Measurements from ENCODE around the gene BCKDK. TPM values are rescaled to one million over a fixed set of nuclear protein-coding genes. Genes with fewer than 3 reads are reported as not detected.
A peak's percentile ranks its signal among the peaks of the same experiment; 100 is the strongest.

The BCKDK gene
- total RNA-seq, 1 experiment from 2014 or later = 31.2 TPM

- no peak for DNase-seq
- Histone ChIP-seq H3K27ac (peak overlapping the region; percentile 76), H3K36me3 (peaks cover 11% of the 10 kb centered on the region), H3K27me3 (no peaks in the 10 kb centered on the region), H3K4me3 (peak overlapping the region; percentile 33), H3K4me1 (peaks cover 49% of the 10 kb centered on the region), H3K9me3 (replicated peaks) (no peaks in the 10 kb centered on the region)
Observed at GRCh38 chr16:31085411-31085810, 22.8 kb upstream of the BCKDK start.

- Histone ChIP-seq H3K27me3 (no peaks in the 10 kb centered on the region), H3K27ac (peak overlapping the region; percentile 76), H3K4me1 (peaks cover 49% of the 10 kb centered on the region), H3K9me3 (replicated peaks) (no peaks in the 10 kb centered on the region), H3K4me3 (peak overlapping the region; percentile 33), H3K36me3 (peaks cover 11% of the 10 kb centered on the region)
- peak; percentile 94 to 96 for DNase-seq
Observed at GRCh38 chr16:31085873-31086628, 22.1 kb upstream of the BCKDK start.

DNA sequence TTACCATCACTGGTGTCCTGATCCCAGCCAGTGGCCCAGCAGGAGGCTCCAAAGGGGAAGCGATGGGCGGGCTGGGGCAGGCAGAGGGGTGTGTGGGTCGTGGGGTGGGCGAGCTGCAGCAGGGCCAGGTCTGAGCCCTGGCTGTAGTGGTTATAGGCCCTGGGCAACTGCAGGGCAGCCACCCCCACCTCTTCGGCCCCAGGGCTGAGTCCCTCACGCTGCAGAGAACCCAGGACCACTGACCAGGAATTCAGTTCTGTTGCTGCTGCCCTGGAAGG, 21.6 kb upstream of the BCKDK start:
- Histone ChIP-seq H3K9me3 (replicated peaks) (no peaks in the 10 kb centered on the region), H3K36me3 (peaks cover 14% of the 10 kb centered on the region), H3K27ac (peak overlapping the region; percentile 76), H3K27me3 (no peaks in the 10 kb centered on the region), H3K4me1 (peaks cover 49% of the 10 kb centered on the region), H3K4me3 (peak overlapping the region; percentile 33; the same call in 1 of the 2 replicates)
- DNase-seq = no peak

GRCh38 chr16:31087481-31087880, 20.7 kb upstream of the BCKDK start:
- DNase-seq = no peak
- H3K27me3 ChIP-seq = no peaks in the 10 kb centered on the region
- no peak overlapping the region for H3K4me3 ChIP-seq
- no peaks in the 10 kb centered on the region for H3K9me3 ChIP-seq (replicated peaks)
- H3K27ac ChIP-seq = no peak overlapping the region
- H3K36me3 ChIP-seq = peaks cover 15% of the 10 kb centered on the region
- peaks cover 49% of the 10 kb centered on the region for H3K4me1 ChIP-seq

- Histone ChIP-seq H3K4me3 (no peak overlapping the region), H3K4me1 (peaks cover 49% of the 10 kb centered on the region), H3K27me3 (no peaks in the 10 kb centered on the region), H3K9me3 (replicated peaks) (no peaks in the 10 kb centered on the region), H3K36me3 (peaks cover 15% of the 10 kb centered on the region), H3K27ac (no peak overlapping the region; the same call in 1 of the 2 replicates)
- no peak for DNase-seq
Observed at GRCh38 chr16:31087971-31088370, 20.2 kb upstream of the BCKDK start.

- no peaks in the 10 kb centered on the region for H3K27me3 ChIP-seq
- H3K36me3 ChIP-seq = peaks cover 15% of the 10 kb centered on the region
- no peak within 1 kb of the TSS; the same call in 1 of the 2 replicates for H3K27ac ChIP-seq
- H3K4me1 ChIP-seq = peaks cover 49% of the 10 kb centered on the region
- H3K9me3 ChIP-seq (replicated peaks) = no peaks in the 10 kb centered on the region
- DNase-seq = peak in 1 of 2 experiments; percentile 42
- H3K4me3 ChIP-seq = no peak within 1 kb of the TSS
Observed at GRCh38 chr16:31088459-31089183, 19.6 kb upstream of the BCKDK start, which contains the start of gene PRSS53. TSS of gene PRSS53 (minus strand) at chr16:31088943. CDS start at chr16:31088809, 134 bp downstream.

DNA sequence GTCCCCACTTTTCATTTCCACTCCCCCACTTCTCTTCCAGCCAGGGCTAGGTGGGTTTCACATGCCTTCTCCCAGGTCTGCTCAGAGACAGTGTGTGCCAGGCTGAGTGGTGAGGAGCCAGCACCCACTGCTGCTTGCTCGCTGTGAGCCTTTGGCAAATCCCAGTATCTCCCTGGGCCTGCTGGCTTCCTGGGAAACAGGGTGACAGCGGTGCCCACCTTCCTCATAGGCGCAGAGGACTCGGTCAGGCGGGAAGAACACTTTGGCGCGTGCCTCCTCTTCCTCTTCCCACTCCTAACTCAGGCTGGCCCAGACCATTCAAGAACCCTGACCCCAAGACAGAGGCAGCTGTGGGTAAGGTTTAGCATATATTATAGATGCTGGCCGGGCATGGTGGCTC, 19.0 kb upstream of the BCKDK start:
- H3K9me3 ChIP-seq (replicated peaks) = no peaks in the 10 kb centered on the region
- no peaks in the 10 kb centered on the region for H3K27me3 ChIP-seq
- H3K4me3 ChIP-seq = no peak overlapping the region
- no peak overlapping the region for H3K27ac ChIP-seq
- H3K4me1 ChIP-seq = peaks cover 45% of the 10 kb centered on the region
- DNase-seq = no peak
- peaks cover 11% of the 10 kb centered on the region for H3K36me3 ChIP-seq

- no peak overlapping the region for H3K27ac ChIP-seq
- H3K27me3 ChIP-seq = no peaks in the 10 kb centered on the region
- peaks cover 11% of the 10 kb centered on the region for H3K36me3 ChIP-seq
- H3K4me3 ChIP-seq = no peak overlapping the region
- H3K9me3 ChIP-seq (replicated peaks) = no peaks in the 10 kb centered on the region
- peaks cover 31% of the 10 kb centered on the region for H3K4me1 ChIP-seq
- no peak for DNase-seq
Observed at GRCh38 chr16:31090540-31090939, 17.6 kb upstream of the BCKDK start.

DNA sequence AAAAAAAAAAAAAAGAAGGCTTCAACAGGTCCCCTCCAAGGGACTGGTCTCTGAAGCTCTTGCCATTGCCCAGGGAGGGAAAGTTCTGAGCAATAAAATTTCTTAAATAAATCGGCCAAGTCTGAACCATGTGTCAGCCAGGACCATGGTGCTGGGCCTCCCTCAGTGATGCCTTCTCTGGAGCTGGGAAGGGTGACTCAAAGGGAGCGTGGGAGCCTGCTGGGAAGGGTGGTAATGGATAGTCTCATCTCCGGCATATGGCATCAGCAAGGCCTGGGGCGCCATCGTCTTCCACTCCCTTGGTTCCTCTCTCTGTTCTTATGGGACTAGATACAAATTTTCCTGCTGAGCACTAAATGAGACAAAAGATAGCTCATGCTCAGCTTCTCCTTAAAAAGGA, 15.9 kb upstream of the BCKDK start:
- no peak for DNase-seq
- H3K9me3 ChIP-seq (replicated peaks) = no peaks in the 10 kb centered on the region
- H3K27me3 ChIP-seq = no peaks in the 10 kb centered on the region
- H3K27ac ChIP-seq = no peak overlapping the region
- peaks cover 11% of the 10 kb centered on the region for H3K36me3 ChIP-seq
- no peak overlapping the region for H3K4me3 ChIP-seq
- peaks cover 15% of the 10 kb centered on the region for H3K4me1 ChIP-seq

- Histone ChIP-seq H3K9me3 (replicated peaks) (no peaks in the 10 kb centered on the region), H3K27ac (peak overlapping the region; percentile 49), H3K4me3 (peak overlapping the region; percentile 78), H3K4me1 (peaks cover 7% of the 10 kb centered on the region), H3K36me3 (peaks cover 11% of the 10 kb centered on the region), H3K27me3 (no peaks in the 10 kb centered on the region)
- DNase-seq = peak; percentile 79 to 87
Observed at GRCh38 chr16:31093132-31093703, 15.0 kb upstream of the BCKDK start.

DNA sequence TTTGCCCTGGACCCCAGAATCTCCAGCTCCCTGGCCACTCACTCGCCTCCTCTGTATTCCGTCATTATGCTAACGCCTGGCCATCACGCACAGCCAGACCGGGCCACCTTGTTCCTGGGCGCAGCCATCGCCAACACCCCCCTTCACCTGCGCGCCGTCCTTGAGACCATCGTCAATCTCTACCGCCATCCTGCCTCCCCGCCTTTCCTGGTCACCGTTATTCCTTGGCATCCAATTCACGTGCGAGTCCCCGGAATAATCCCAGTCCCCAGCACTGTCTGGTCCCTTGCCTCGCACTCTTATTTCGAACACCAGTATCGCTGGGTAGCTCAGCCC, 14.1 kb upstream of the BCKDK start:
- H3K27ac ChIP-seq = peak overlapping the region; percentile 49
- DNase-seq = peak in 1 of 2 experiments; percentile 50
- H3K9me3 ChIP-seq (replicated peaks) = no peaks in the 10 kb centered on the region
- no peaks in the 10 kb centered on the region for H3K27me3 ChIP-seq
- H3K36me3 ChIP-seq = peaks cover 11% of the 10 kb centered on the region
- H3K4me1 ChIP-seq = no peaks in the 10 kb centered on the region; the same call in 1 of the 2 replicates
- peak overlapping the region; percentile 78 for H3K4me3 ChIP-seq

DNA sequence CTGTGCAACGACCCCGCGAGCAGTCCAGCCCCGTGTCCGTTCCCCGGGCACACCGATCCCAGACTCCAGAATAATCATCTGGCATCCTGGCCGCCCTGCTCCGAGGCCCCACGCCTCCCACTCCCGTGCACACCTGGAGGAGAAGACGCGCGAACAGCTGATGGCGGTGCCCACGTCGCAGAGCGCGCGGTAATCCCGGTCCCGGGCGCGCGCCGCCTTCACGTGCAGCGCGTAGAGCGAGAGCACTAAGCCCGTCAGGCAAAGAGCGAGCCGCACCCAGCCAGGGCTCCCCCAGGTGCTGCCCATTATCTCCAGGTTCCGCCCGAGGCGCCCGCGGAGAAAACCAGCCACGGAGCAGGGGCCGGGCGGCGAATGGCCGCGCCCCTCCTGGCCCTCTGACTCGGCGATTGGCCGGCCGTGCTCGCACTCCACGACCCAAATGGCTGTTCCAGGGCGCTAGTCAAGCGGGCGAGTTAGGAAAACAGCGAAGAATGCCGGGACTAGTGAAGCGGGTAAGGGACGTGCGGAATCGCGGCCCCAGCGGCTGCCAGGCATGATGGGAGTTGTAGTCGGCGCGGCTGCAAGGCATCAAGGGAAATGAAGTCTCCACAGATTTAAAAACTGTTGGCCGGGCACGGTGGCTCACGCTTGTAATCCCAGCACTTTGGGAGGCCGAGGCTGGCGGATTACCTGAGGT, 13.6 kb upstream of the BCKDK start, which contains the start of gene VKORC1:
Gene VKORC1 (minus strand): TSS at position 374 of the 697 bp plus-strand sequence. CDS start 68 bp downstream, at position 306.
- H3K4me3 ChIP-seq = peak within 1 kb of the TSS; percentile 78
- H3K36me3 ChIP-seq = peaks cover 11% of the 10 kb centered on the region
- DNase-seq = peak; percentile 96 to 98
- peak within 1 kb of the TSS; percentile 49 for H3K27ac ChIP-seq
- no peaks in the 10 kb centered on the region for H3K27me3 ChIP-seq
- H3K4me1 ChIP-seq = no peaks in the 10 kb centered on the region
- H3K9me3 ChIP-seq (replicated peaks) = no peaks in the 10 kb centered on the region

- H3K9me3 ChIP-seq (replicated peaks) = no peaks in the 10 kb centered on the region
- no peak for DNase-seq
- no peak overlapping the region for H3K4me3 ChIP-seq
- no peaks in the 10 kb centered on the region for H3K27me3 ChIP-seq
- no peaks in the 10 kb centered on the region for H3K4me1 ChIP-seq
- H3K27ac ChIP-seq = no peak overlapping the region
- H3K36me3 ChIP-seq = no peaks in the 10 kb centered on the region
Observed at GRCh38 chr16:31099860-31100638, 8.1 kb upstream of the BCKDK start.
